Left colon (tissue), 2 donors: ENCODE data around the gene FHIT. TPM values are rescaled to one million over a fixed set of nuclear protein-coding genes. Genes with fewer than 3 reads are reported as not detected.

Experiments used
- ATAC-seq: fragments of 200-7000 bp; cut with Tn5 transposase; one replicate; pipeline ENCODE4 v1.9.1; 2020; ENCODE audit warnings: mild to moderate bottlenecking, moderate library complexity
- DNase-seq, 2 donors: peaks; one replicate each; pipeline ENCODE4 v3.0.0-alpha.2; 2020
- intact Hi-C, 2 donors: fragments of 100-400 bp; cut with DNase I in 1 of 2; cut with micrococcal nuclease in 1 of 2; formaldehyde crosslinking; loops; one replicate each; pipeline versions ENCODE4 v1.11.2 to v1.14.0; 2022; cut with DNase I, micrococcal nuclease
- total RNA-seq, 2 donors: library from RNA; stranded (reverse); fragmentation: NEBNext Ultra II Directional; extraction: Animal tissue kit (Norgen Biotek cat#: 25700); gene quantifications; one replicate each; pipeline ENCODE4 v1.2.1, GENCODE V29; 2021
- donor health status: DM: no; HTN: no; CAD: no.
- donor health status: DM: yes; HTN: yes; CAD: no.

FHIT gene
- total RNA-seq, 2 donors from 2014 or later: 14.5 to 17.2 TPM

DNA sequence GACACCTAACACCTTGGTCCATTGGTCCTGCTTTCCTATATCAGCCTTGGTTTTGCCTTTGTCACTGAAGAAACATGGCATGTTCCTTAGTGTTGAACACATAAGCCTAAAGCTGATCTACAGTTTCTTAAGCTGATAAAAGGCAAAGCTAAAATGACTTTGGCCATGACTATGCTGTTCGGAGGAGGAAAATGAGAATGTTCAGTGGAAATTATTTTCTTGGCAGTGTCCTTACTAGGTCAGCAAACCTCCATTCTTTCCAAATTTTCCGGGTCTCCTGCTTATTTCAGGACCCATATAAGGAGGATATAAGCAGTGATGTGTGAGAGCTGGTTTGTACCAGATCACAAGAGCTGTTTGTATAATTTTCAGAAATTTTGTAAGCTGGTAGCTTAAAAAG lies 1368.5 kb downstream of the FHIT start:
- ATAC-seq: no peak
- DNase-seq: no peak
- intact Hi-C loops: no loop called here

DNA sequence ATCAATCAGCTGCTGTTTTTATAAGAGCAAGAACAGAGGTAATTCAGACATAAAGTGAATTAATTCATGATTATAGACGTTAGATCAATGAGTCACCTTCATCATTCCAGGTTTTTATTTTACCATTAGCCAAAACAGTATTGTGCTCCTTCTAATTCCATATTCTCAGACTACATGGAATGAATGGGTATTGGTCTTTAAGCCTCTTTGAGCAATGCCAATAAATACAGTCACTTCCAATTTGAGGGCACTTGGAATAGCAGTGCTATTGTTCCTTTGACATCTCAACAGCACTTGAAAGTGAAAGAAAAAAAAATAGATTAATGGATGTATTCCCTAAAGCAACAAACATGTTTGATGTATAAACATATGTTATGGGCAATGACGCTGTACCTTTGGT lies 1370.5 kb downstream of the FHIT start:
- intact Hi-C loops: no loop called here

GRCh38 chr3:59879031-59879581 lies 1372.1 kb downstream of the FHIT start:
- ATAC-seq (no peak), DNase-seq (no peak)
- intact Hi-C loops: no loop called here

More for the DNA sequence above, 1370.5 kb downstream of the FHIT start:
- ATAC-seq (no peak), DNase-seq (no peak)

GRCh38 chr3:59878038-59878427 lies 1373.2 kb downstream of the FHIT start:
- intact Hi-C loops: no loop called here
- DNase-seq (no peak), ATAC-seq (peak; percentile 61)

GRCh38 chr3:59877263-59878037 lies 1373.8 kb downstream of the FHIT start:
- ATAC-seq: no peak
- no peak for DNase-seq
- intact Hi-C loops: no loop called here

DNA sequence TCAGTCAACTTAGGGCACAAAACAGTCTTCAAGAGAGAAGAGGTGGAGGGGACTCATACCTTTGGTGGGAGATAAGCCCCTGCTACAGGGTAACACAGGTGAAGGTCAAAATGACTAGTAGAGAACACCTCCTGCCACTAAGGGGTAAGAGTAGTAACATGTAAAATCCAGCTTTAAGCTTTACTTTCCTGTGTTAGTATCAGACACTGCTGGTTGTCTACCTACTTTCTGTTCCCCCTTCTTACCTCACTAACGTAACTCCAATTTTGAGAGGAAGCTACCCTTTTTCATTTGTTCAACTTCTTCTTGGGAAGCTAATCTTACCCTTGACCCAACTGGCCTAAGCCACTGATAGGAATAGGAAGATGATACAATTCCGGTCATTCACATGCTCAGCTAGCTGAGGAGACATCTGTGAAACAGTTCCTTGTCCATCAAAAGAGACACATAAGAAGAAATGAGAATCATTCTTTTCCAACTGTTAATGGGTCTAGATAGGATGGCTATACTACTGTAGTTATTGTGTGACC lies 1374.7 kb downstream of the FHIT start:
- intact Hi-C loops: no loop called here
- no peak for DNase-seq
- ATAC-seq: no peak

GRCh38 chr3:59873576-59874230 lies 1377.5 kb downstream of the FHIT start:
- DNase-seq (no peak), ATAC-seq (no peak)
- intact Hi-C loops: no loop called here

- ATAC-seq: no peak
- DNase-seq: no peak
- intact Hi-C loops: no loop called here
Measured at GRCh38 chr3:59872128-59872527, 1379.1 kb downstream of the FHIT start.

DNA sequence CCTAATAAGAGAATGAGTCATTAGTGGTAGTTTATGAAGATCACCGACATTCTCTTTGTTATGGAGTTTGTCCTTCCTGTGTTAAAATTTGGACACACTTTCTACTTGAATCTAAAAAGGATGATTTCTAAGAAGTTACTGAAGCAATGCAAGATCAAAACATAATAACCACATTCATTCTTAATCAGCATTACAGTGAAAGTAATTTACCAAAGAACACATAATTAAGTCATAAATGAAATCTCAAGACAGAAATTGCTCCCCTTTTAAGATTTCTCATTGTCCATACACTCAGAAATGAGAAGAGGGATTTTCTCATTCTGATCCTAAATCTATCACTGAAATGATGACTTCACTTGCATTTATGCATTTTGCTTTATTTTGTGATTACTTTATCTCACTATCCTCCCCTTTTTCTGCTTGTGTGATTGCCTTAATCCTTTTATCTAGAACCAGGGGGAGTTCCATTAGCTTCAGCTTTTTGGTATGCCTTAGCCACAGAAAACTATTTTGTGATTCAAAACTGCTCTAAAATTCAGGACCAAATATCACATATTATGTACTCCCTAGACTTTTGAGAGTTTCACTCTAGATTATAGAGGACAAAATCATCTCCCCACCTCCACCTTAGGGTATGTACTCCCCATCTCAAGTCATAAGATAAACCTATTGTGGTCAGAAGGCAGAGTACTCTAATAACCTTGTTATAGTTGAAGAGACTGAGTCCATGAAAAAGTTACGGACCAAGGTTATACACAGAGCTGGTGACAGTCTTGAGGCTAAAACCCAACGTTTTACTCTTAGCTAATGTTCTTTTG lies 1383.9 kb downstream of the FHIT start:
- no peak for DNase-seq
- intact Hi-C loops: no loop called here
- ATAC-seq: no peak

DNA sequence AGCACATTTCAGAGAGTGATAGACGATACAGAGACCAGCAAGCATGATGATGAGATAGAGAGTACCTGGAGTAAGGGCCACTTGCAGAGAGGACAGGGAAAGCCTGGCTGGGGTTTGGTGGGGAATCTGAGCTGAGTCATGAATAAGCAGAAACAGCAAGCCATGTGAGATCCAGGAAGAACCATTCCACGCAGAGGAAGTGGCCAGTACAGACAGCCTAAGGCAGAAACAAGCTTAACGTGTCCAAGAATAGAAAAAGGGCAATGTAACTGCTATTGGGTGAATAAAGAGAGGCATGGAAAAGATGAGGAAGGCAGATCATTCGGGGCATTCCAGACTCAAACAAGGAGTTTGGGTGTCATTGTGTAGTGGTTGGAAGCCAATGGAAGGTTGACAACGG lies 1385.2 kb downstream of the FHIT start:
- no peak for DNase-seq
- no peak for ATAC-seq
- intact Hi-C loops: no loop called here

GRCh38 chr3:59865351-59865750 lies 1385.9 kb downstream of the FHIT start:
- intact Hi-C loops: no loop called here
- ATAC-seq: no peak
- DNase-seq: no peak

DNA sequence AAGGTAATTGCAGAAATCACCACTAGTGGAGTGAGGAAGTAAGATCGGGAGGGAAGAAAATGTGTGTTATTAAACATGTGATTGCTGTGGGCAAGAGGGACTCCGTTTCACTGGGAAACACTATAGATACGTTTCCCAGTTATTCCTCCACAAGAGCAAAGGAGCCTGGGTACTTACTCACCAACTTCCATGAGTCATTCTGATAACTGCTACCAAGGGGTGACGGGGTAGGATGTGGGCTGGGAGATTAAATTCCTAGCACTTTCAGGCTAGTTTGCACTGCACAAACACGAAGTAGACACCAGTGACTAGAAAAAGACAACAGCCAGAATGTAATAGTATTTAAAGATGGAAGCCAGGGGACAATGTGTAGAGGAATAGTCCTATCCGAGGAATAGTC lies 1388.6 kb downstream of the FHIT start:
- DNase-seq (no peak), ATAC-seq (no peak)
- intact Hi-C loops: no loop called here

DNA sequence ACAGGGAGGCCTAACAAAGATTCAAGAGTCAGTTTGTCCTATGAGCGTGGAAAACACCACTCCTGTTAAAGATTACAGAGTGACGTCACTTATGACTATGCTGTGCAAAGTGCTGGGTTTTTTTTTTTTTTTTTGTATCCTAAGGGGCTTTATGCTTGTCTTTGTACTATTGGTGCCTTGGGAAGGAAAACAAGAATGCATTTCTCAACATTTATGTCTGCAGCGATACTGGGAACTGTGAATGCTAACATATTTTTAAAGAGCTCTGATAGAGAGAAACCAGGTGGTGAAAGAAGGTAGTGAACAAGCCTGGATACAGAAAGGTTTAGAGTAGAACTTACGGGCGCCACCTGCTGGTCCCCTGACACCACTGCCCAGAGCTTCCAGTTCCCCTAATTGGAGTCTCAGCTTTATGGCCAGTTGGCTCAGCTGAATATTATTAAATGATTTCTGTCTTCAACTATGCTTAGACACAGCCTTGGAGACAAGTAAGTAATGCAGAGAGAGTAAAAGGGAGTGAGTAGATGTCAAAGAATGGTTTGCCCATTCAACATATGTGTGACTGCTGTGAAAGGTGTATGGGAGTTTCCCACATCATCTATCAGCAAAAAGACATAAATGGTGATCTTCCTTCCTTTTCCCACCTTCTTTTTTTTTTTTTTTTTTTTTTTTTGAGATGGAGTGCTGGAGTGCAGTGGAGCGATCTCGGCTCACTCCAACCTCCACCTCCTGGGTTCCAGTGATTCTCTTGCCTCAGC lies 1393.5 kb downstream of the FHIT start:
- peak; percentile 99 for ATAC-seq
- intact Hi-C loops: loop anchor here in 1 of 2 donors (5.0 to 10.0 kb wide), 2 partner anchors 280 to 653 kb away; no protein-coding TSS in a partner anchor
- peak; percentile 61 to 91 for DNase-seq

GRCh38 chr3:59856934-59857460 lies 1394.3 kb downstream of the FHIT start:
- intact Hi-C loops: loop anchor here in 1 of 2 donors (5.0 to 10.0 kb wide), 2 partner anchors 280 to 652 kb away; no protein-coding TSS in a partner anchor
- ATAC-seq (peak; percentile 21), DNase-seq (no peak)

GRCh38 chr3:59854061-59854709 lies 1397.1 kb downstream of the FHIT start:
- intact Hi-C loops: loop anchor here in 1 of 2 donors (10.0 kb wide), 1 partner anchor 649 kb away; no protein-coding TSS in a partner anchor
- no peak for ATAC-seq
- DNase-seq: no peak

GRCh38 chr3:59850417-59850816 lies 1400.8 kb downstream of the FHIT start:
- DNase-seq (no peak), ATAC-seq (no peak)
- intact Hi-C loops: loop anchor here in 1 of 2 donors (10.0 kb wide), 1 partner anchor 646 kb away; no protein-coding TSS in a partner anchor

DNA sequence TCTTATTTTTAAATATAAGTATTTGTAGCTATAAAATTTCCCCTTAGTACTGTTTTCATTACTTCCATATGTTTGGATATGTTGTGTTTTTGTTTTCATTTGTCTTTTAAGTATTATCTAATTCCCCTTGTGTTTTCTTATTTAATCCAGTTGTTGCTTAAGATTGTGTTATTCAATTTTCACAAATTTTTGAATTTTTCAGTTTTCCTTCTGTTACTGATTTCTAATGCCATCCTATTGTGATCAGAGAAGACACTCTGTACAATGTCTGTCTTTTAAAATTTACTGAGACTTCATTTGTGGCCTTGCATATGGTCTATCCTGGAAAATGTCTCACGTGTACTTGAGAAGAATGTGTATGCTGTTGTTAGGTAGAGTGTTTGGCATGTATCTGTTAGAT lies 1405.9 kb downstream of the FHIT start:
- no peak for ATAC-seq
- intact Hi-C loops: no loop called here
- DNase-seq: no peak
